GM12801 (cell line): ENCODE data around the gene TAF1D.

Source experiments
- TF ChIP-seq, protein P1 (sequence below): IDR thresholded peaks from one replicate; pipeline ENCODE4 v1.5.1; 2011; ENCODE audit warnings: control low read depth; ENCODE audit not compliant: insufficient read length; ENCODE audit errors: extremely low read depth

The TAF1D gene

DNA sequence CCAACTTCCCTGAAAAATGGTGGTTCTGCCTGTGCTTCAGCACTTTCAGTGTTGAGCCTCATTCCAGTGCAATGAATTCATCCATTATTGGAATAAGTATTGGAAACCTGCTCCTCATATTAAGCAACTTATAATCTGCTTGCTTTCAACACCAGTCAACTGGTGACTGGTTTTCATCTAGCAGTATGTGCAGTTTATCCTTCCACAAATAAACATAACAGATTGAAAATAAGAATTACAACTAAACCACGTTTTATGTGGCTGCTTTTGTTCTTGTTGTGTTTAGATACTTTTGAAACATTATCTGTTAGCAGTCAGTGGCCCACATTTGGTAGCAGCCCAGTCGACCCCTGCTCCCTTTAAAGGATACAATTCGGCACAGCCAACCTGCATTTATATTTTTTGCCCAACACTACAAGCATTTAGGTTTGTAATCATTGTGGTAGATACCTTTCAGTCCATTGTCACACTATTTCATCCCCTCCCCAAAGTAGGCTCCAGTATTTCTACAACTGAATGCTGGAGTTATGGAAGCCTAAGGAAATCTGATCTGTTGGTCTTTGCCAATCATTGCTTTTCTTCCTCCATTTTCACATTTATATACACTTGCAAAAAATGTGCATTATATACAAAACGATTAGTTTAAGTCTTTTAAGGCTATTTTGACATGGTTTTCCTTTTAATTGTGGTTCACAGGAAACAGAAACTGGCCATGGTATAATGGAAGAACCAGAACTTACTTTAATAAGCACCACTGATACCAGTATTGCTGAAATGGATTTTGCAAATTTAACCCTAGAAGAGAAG, 13.1 kb downstream of the TAF1D start:
- TF ChIP-seq, protein P1, sequence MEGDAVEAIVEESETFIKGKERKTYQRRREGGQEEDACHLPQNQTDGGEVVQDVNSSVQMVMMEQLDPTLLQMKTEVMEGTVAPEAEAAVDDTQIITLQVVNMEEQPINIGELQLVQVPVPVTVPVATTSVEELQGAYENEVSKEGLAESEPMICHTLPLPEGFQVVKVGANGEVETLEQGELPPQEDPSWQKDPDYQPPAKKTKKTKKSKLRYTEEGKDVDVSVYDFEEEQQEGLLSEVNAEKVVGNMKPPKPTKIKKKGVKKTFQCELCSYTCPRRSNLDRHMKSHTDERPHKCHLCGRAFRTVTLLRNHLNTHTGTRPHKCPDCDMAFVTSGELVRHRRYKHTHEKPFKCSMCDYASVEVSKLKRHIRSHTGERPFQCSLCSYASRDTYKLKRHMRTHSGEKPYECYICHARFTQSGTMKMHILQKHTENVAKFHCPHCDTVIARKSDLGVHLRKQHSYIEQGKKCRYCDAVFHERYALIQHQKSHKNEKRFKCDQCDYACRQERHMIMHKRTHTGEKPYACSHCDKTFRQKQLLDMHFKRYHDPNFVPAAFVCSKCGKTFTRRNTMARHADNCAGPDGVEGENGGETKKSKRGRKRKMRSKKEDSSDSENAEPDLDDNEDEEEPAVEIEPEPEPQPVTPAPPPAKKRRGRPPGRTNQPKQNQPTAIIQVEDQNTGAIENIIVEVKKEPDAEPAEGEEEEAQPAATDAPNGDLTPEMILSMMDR: no peak

DNA sequence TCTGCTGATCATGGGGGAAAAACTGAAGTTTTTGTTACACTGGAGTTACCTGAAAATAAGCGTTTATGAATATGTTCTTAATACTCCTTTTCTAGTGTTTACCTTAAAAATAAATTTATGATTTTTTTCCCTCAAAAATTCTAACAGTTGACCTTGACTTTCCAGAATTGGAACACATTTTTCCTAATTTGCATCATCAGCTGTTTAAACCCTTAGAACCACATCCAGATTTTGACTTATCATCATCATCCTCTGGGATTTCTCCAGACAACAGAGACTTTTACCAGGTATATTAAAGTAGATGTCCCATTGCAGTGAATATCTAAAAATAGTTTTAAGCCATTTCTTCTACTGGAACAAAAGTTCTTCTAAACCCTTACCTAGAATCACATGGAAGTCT, 17.2 kb downstream of the TAF1D start:
- TF ChIP-seq, protein P1: no peak

DNA sequence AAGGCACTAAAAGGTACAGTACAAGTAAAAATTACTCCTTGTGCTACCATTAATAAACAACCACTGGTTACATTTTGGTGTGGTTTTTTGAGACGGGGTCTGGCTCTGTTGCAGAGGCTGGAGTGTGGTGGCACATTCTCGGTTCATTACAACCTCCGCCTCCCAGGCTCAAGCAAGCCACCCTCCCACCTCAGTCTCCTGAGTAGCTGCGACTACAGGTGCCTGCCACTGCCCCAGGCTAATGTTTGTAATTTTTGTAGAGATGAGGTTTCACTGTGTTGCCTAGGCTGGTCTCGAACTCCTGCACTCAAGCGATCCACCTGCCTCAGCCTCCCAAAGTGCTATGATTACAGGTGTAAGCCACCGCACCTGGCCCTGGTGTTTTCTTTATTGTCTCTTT, 20.8 kb downstream of the TAF1D start:
- TF ChIP-seq, protein P1: no peak

DNA sequence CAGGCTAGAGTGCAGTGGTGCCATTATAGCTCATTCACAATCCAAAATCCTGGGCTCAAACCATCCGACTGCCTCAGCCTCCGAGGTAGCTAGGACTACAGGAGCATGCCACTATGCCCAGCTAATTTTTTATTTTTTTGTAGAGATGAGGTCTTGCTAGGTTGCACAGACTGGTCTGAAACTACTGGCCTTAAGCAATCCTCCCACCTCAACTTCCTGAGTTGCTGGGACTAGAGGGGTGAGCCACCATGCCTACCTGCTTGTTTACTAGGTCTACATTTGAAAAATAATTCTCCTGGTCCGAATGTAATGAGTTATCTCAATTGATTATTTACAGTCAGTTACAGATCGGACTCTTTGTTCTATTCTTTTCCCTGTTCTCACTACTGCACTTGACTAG, 22.0 kb downstream of the TAF1D start:
- TF ChIP-seq, protein P1: no peak

DNA sequence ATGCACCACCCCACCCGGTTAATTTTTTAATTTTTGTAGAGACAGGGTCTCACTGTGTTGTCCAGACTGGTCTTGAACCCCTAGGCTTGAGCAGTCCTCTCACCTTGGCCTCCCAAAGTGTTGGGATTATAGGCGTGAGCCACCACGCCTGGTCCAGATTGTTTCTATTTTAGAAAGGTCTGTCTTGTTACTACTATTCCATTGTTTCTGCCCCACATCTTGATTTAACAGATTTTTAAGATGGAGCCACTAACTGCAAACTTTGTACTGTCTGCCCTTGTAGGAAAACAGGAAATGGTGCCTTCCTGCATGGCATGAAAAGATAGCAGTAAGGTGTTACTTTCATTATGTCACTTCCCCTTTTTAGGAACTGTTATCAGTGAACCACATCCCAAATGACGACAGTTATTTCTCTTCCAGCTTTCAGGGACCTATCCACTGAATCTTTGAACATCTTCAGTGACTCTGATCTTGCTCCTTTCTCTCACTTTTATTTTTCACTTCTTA, 23.2 kb downstream of the TAF1D start:
- TF ChIP-seq, protein P1: no peak

DNA sequence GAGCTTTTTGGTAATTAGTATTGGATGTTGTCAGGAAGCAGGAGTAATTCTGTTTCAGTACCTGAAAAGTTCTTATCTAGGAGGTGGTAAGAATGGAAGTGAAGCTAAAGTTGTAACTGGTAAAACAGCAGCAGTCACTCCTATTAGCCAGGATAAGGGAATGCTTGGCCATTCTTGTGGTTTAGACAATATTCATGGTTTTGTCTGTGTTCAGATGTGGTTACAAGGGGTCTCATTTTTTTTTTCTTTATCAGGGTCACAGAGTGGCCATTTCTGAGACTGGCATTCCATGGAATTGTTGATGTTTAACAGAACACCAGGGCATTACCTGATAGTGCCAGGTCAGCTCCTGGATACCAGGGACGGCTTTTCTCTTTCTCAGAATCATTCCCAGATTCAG, 23.8 kb downstream of the TAF1D start:
- TF ChIP-seq, protein P1: no peak

DNA sequence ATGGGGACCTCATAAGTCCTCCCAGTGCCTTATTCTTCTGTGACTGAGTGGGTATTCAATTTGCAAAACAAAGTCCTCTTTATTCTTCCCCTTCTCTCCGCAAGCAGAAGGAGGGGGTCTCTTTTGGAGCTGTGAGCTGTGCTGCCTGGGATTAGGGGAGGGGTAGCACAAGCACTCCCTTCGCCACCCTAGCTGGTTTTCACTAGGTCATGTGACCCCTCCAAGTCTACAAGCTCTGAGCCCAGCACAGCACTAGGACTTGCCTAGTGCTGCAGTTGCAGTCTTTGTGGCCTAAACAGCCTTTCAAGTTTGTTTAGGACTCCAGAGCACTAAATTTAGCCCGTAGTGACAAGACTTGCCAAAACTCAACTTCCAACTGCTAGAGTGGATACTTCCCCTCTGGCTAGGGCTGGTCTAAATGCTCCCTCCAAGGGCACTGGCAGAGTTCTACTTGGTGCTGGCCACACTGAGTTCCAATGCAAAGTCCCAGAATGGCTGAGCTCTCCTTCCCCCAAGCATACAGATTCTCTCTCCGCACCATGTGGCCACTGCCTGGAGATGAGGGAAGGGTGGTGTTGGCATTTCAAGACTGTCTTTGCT, 25.4 kb downstream of the TAF1D start:
- TF ChIP-seq, protein P1: no peak
